Measurements from ENCODE around the gene WDR88.

- TF ChIP-seq CTCF (IDR thresholded peaks at IDR 0.05) = no peak
- no peak for TF ChIP-seq POLR2A (IDR thresholded peaks at IDR 0.05)
Observed at GRCh38 chr19:33093420-33094210, 38.3 kb upstream of the WDR88 start.
